ENCODE data around the gene RPS15A.

RPS15A gene

DNA sequence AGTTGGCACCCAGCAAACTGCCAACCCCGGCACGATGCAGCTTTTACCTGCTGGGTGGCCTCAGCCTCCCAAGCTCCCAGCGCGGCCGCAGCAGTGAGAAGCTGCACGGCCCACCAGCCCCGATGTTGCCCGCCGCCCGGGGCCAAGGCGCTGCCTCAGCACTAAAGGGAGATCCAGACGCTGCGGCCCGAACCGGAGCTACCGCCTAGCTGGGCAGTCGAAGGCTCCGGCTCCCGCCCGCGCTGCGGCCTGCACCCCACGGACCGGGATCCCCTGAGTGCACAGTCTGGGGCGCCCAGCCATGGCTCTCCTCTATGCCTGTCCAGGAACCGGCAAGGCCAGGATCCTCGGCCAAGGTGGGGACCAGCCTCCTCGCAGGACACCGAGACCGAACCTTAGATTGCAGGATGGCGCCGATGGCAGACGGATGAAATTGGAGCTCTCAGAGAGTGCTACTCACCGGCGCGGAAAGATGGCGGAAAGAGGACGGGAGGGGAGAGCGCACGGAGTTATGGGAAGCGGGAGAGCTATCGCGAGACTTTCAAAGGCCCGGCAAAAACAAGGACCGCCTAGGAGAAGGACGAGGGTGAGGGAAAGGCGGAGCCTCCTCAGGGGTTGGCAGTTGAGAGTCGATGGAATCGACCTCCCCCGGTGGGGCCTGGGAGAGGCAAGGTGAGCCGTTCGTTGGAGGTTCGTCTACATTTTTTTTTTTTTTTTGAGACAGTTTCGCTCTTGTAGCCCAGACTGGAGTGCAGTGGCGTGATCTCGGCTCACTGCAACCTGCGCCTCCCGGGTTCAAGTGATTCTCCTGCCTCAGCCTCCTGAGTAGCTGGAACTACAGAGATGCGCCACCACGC, at the start of gene RPS15A:
RPS15A (minus strand) TSS at position 485 of the 857 bp plus-strand sequence. CDS start 1,221 bp downstream, outside the sequence.
- no peaks in the 10 kb centered on the region for H3K27me3 Mint-ChIP-seq
- peak; percentile 97 for DNase-seq
- H3K4me1 Mint-ChIP-seq: peaks cover 55% of the 10 kb centered on the region
- H3K4me3 Mint-ChIP-seq: peak within 1 kb of the TSS; percentile 95
- no peaks in the 10 kb centered on the region for H3K9me3 Mint-ChIP-seq
- H3K36me3 Mint-ChIP-seq: peaks cover 85% of the 10 kb centered on the region
- H3K27ac Mint-ChIP-seq: peak within 1 kb of the TSS; percentile 95
- CTCF ChIA-PET: interaction anchor here (1.4 kb wide), 2 partner anchors 10 to 12 kb away, joined by 4 to 10 read pairs; partner anchors contain the start of gene ARL6IP1

DNA sequence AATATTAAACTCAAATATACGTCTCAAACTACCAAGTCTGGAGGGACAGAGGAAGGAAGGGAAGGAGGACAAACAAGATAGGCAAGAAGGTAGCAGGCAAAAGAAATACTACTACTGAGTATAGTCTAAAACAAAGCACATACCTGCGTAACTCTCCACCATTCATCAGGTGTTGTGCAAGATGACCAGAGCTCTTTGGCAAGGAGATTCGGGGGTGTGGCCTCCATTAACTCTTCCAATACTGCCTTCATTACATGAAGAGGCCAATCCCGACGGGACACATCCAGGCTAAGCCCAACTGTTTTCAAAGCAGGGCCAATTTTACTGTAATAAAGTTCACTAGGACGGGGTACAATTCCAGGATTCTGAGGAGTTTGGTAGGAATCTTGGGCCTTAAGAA, 49.4 kb upstream of the RPS15A start:
- Mint-ChIP-seq H3K27me3 (no peaks in the 10 kb centered on the region), H3K36me3 (peaks cover 70% of the 10 kb centered on the region), H3K4me3 (no peak overlapping the region), H3K27ac (no peak overlapping the region), H3K4me1 (no peaks in the 10 kb centered on the region), H3K9me3 (no peaks in the 10 kb centered on the region)
- DNase-seq: no peak
- CTCF ChIA-PET: no interaction called here

DNA sequence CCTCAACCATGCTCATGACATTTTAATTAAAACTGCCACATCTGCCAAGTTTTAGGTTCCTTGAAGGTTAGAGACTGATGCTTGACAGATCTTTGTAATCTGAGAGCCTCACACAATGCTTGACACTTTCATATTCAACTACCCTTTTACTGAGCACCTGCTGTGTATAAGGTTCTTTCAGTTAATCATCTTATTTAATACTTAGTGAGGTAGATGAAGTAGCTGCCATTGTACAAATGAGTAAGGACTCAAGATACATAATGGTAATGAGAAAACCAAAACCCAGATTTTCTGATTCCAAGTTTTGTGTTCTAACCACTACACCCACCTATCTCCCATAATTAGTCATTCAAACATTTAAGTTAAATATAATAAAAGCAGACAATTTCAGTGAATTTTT, 46.6 kb upstream of the RPS15A start:
- no peaks in the 10 kb centered on the region for H3K27me3 Mint-ChIP-seq
- H3K36me3 Mint-ChIP-seq: peaks cover 68% of the 10 kb centered on the region
- no peaks in the 10 kb centered on the region for H3K4me1 Mint-ChIP-seq
- CTCF ChIA-PET: interaction anchor here (1.1 kb wide), 1 partner anchor 9 kb away, joined by 3 read pairs; no protein-coding TSS in a partner anchor
- DNase-seq: no peak
- no peak overlapping the region for H3K4me3 Mint-ChIP-seq
- H3K9me3 Mint-ChIP-seq: no peaks in the 10 kb centered on the region
- H3K27ac Mint-ChIP-seq: peak overlapping the region; percentile 16

DNA sequence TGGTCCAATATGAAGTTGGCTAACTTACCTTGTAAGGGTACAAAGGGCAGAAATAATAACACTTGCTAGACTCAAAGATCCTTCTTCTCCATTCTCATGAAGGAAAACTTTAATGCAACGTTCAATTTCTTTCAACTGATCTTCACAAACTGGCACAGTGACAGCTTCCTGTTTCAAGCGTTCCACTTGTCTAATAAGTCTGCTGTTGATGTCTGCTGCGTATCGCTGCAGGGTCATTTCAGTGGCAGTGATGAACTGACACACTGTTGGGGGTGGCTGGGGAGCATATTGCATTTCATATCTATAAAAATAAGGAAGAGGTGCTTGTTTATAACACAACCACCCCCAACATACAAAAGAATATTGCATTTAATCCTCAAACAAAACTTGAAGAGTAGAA, 44.7 kb upstream of the RPS15A start:
- Mint-ChIP-seq H3K27me3 (no peaks in the 10 kb centered on the region), H3K36me3 (peaks cover 70% of the 10 kb centered on the region), H3K27ac (peak overlapping the region; percentile 77), H3K9me3 (no peaks in the 10 kb centered on the region), H3K4me3 (no peak overlapping the region), H3K4me1 (no peaks in the 10 kb centered on the region)
- CTCF ChIA-PET: interaction anchor here (1.3 kb wide), 1 partner anchor 35 kb away, joined by 3 read pairs; no protein-coding TSS in a partner anchor
- no peak for DNase-seq

DNA sequence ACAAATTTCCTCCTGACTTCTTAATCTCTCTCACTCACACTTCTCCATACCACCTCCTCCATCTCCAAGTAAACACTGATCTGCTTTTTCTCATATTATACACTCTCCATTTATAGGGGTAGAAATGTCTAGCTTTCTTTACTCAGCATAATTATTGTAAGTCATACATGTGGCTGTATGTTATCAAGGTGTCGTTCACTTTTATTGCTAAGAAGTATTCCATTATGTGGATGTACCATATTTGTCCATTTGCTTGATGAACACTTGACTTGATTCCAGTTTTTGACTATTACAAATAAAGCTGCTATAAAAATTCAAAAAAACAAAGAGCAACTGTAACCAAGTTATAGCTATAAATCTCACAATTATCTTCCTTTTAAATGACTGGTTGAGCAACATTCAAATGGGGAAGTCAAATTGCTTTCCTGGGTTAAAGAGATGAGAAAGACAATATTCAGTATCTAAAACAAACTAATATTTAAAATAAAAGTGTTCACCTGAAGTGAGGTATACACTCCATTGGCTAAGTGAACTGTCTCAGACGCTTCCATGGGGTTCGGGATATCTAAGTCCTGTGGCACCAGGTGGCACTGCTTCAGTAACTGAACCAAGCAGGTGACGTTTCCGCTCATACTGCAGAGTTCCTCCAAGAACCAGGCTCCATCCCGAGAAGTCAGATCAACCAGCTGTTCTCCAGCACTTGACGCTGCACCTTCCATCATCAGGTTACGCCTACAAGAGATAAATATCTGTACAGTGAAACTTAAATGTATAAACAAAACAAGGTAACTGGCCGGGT, 43.8 kb upstream of the RPS15A start:
- Mint-ChIP-seq H3K4me1 (no peaks in the 10 kb centered on the region), H3K9me3 (no peaks in the 10 kb centered on the region), H3K36me3 (peaks cover 73% of the 10 kb centered on the region), H3K27me3 (no peaks in the 10 kb centered on the region), H3K27ac (peak overlapping the region; percentile 77), H3K4me3 (no peak overlapping the region)
- no peak for DNase-seq
- CTCF ChIA-PET: interaction anchor here (1.3 kb wide), 1 partner anchor 34 kb away, joined by 3 read pairs; no protein-coding TSS in a partner anchor

DNA sequence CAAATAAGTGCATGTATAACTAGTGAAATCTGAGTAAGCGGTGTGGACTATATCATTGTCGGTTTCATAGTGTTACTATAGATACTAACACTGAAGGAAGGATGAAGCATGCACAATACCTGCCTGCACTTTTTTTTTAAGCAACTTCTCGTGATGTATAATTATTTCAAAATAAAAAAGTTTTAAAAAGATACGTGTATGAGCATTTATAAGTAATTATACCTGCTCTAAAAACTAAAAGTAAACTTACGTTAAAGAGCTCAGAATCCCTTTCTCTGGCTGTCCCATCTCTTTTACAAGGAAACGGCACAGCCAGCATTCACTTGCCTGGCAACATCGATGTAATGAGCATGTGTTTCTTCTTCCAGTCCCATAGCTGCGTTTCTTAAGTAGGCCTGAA, 42.5 kb upstream of the RPS15A start:
- no peaks in the 10 kb centered on the region for H3K9me3 Mint-ChIP-seq
- CTCF ChIA-PET: interaction anchor here (0.7 to 1.5 kb wide), 2 partner anchors 12 to 14 kb away, joined by 3 to 4 read pairs; no protein-coding TSS in a partner anchor
- H3K4me1 Mint-ChIP-seq: no peaks in the 10 kb centered on the region
- no peak for DNase-seq
- peaks cover 75% of the 10 kb centered on the region for H3K36me3 Mint-ChIP-seq
- no peaks in the 10 kb centered on the region for H3K27me3 Mint-ChIP-seq
- no peak overlapping the region for H3K27ac Mint-ChIP-seq
- H3K4me3 Mint-ChIP-seq: no peak overlapping the region

DNA sequence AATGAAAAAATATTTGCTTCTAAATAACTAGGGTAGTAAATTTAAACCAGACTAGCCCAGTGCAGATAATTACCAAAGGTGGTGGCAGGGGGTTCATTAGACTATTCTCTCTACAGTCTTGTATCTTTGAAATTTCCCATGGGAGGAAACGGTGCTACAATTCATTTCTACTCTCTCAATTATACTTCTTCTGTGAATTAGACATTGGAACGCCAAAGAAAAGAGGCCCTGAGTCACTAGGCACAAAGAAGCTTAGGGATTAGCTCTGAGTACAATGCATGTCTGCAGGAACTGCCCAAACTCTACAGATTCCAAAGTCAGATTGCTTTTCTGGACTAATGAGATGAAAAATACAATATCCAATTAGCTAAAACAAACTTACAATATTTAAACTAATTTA, 41.9 kb upstream of the RPS15A start:
- CTCF ChIA-PET: interaction anchor here (1.5 kb wide), 1 partner anchor 15 kb away, joined by 3 read pairs; no protein-coding TSS in a partner anchor
- DNase-seq: no peak
- peaks cover 73% of the 10 kb centered on the region for H3K36me3 Mint-ChIP-seq
- no peak overlapping the region for H3K27ac Mint-ChIP-seq
- no peaks in the 10 kb centered on the region for H3K27me3 Mint-ChIP-seq
- H3K4me1 Mint-ChIP-seq: no peaks in the 10 kb centered on the region
- H3K9me3 Mint-ChIP-seq: no peaks in the 10 kb centered on the region
- no peak overlapping the region for H3K4me3 Mint-ChIP-seq

DNA sequence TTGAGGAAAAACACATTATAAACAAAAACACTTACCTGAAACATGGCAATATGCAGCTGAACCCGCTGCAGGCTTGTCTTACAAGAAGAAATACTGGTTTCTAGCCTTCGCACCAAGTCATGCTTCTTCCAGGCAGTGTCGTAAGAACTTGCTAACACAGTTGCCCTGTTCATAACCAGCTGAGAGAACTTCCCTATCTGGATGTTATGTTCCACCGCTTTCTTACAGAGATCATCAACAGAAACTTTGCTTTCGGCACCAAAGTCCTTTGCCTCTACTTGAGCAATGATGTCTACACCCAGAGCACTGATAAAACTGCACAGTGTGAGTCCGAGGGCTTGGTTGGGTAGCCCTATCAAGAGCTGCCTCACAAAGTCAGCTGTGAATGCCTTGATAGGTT, 39.1 kb upstream of the RPS15A start:
- Mint-ChIP-seq H3K27ac (no peak overlapping the region), H3K4me1 (no peaks in the 10 kb centered on the region), H3K27me3 (no peaks in the 10 kb centered on the region), H3K9me3 (no peaks in the 10 kb centered on the region), H3K4me3 (no peak overlapping the region), H3K36me3 (peaks cover 52% of the 10 kb centered on the region)
- DNase-seq: no peak
- CTCF ChIA-PET: interaction anchor here (1.4 kb wide), 1 partner anchor 28 kb away, joined by 4 read pairs; the partner anchor contains the start of gene ARL6IP1

DNA sequence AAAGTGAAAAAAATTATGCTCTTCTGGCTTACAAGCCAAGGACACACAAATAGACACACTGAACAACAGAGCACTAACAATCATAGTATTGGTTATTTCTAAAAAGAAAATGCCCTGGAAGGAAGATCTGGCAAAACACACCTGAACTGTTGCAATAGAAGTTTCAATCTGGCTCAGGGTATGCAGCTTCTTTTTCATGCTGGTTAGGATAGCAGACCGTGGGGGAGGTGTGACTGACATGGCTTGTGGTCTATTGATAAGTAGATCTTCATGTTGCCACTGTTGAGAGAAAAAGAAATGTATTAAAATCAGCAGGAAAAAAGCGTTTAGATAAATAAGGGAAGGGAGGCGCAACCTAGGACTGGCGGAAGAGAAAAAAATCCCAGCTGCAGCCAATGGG, 37.8 kb upstream of the RPS15A start:
- no peak for DNase-seq
- no peaks in the 10 kb centered on the region for H3K9me3 Mint-ChIP-seq
- no peaks in the 10 kb centered on the region for H3K27me3 Mint-ChIP-seq
- peak overlapping the region; percentile 33 for H3K27ac Mint-ChIP-seq
- H3K4me1 Mint-ChIP-seq: no peaks in the 10 kb centered on the region
- CTCF ChIA-PET: interaction anchor here (1.0 kb wide), 2 partner anchors 8 to 24 kb away, joined by 3 read pairs; no protein-coding TSS in a partner anchor
- peaks cover 46% of the 10 kb centered on the region for H3K36me3 Mint-ChIP-seq
- no peak overlapping the region for H3K4me3 Mint-ChIP-seq

DNA sequence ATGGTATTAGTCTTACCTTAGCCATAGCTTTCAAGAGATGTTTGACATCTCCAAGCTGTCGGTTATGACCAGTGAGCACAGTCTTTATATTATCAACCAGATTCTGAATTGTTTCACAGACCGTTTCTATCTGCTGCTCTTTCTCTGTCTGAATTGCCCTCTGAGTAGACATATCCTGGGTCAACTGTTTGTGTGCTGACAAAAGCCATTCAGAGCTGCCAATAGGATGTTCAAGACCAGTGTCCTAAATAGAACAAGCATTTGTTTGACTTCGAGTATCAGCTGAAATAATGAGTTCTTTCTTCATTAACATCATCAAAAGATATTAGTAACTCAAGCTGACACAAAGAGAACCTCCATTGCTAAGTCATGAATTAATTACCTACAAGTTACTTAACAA, 26.2 kb upstream of the RPS15A start:
- H3K27me3 Mint-ChIP-seq: no peaks in the 10 kb centered on the region
- no peak for DNase-seq
- CTCF ChIA-PET: no interaction called here
- H3K4me1 Mint-ChIP-seq: peaks cover 16% of the 10 kb centered on the region
- no peaks in the 10 kb centered on the region for H3K9me3 Mint-ChIP-seq
- no peak overlapping the region for H3K4me3 Mint-ChIP-seq
- no peak overlapping the region for H3K27ac Mint-ChIP-seq
- peaks cover 46% of the 10 kb centered on the region for H3K36me3 Mint-ChIP-seq

DNA sequence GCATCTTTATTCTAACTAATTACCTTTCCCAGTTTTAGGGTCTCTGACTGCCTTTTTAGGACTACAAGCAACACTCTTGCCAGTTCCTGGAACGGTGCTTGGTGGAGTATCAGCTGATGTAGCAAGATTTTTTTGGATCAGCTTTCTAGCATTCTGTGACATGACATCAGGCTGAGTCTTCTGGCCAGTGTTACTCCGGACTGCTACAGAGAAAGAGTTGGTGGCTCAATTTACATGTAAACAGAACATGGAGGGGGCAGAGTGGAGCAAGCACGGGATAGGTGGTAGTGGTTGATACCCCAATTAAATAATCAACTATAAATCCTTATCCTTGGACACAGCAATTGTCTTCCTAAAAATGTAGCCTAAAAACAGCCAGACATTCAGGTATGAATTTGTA, 21.8 kb upstream of the RPS15A start:
- H3K4me3 Mint-ChIP-seq: no peak overlapping the region
- no peak for DNase-seq
- no peaks in the 10 kb centered on the region for H3K27me3 Mint-ChIP-seq
- CTCF ChIA-PET: no interaction called here
- no peak overlapping the region for H3K27ac Mint-ChIP-seq
- peaks cover 60% of the 10 kb centered on the region for H3K36me3 Mint-ChIP-seq
- H3K9me3 Mint-ChIP-seq: no peaks in the 10 kb centered on the region
- H3K4me1 Mint-ChIP-seq: no peaks in the 10 kb centered on the region

DNA sequence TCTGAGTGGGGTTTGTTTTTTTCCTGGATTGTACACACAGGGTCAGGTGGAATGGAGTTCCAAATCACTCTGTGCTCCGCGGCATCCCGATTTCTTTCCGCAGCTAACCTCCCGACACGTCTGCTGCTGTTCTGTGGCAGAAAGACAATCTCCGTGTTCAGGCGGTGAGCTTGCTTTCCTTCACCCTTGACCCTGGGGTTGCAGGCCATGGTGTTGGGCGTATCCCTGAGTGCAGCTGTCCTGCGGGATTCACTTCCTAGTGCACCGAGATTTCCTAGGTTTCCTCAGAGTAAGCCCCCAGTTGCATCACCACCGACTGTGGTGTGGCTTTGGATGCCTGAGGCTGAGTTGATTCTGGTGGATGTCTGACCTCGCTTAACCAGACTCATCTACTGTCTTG, 19.0 kb upstream of the RPS15A start:
- CTCF ChIA-PET: no interaction called here
- Mint-ChIP-seq H3K4me1 (peaks cover 19% of the 10 kb centered on the region), H3K27me3 (no peaks in the 10 kb centered on the region), H3K27ac (peak overlapping the region; percentile 11), H3K4me3 (no peak overlapping the region), H3K9me3 (no peaks in the 10 kb centered on the region), H3K36me3 (peaks cover 62% of the 10 kb centered on the region)
- no peak for DNase-seq

DNA sequence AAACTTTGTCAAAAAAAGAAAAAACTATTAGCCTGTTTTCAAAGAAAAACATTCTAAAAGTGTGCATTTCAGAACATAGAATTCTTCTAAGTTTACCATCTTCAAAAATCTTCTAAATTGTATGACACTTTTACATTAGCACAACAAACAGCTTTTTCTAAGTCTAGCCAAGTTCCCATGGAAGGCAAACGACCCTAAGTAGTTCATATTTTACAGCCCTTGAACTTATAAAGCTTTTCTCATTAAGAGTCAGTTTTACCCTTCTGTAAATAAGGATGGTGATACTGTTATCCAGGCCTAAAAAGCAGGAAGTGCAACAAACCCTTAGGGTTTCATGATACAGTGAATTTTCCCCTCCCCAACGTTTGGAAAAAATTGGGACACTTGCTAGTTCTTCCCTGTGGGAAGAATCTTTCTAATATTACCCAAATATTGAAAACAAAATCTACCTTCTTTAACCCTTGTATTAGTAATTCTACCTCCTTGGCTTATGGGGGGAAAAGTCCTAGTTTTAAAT, 15.2 kb upstream of the RPS15A start:
- DNase-seq: no peak
- Mint-ChIP-seq H3K36me3 (peaks cover 55% of the 10 kb centered on the region), H3K4me1 (peaks cover 42% of the 10 kb centered on the region), H3K9me3 (no peaks in the 10 kb centered on the region), H3K4me3 (no peak overlapping the region), H3K27ac (peak overlapping the region; percentile 88), H3K27me3 (peaks cover 8% of the 10 kb centered on the region)
- CTCF ChIA-PET: interaction anchor here (0.5 kb wide), 1 partner anchor 972 kb away, joined by 3 read pairs; no protein-coding TSS in a partner anchor

DNA sequence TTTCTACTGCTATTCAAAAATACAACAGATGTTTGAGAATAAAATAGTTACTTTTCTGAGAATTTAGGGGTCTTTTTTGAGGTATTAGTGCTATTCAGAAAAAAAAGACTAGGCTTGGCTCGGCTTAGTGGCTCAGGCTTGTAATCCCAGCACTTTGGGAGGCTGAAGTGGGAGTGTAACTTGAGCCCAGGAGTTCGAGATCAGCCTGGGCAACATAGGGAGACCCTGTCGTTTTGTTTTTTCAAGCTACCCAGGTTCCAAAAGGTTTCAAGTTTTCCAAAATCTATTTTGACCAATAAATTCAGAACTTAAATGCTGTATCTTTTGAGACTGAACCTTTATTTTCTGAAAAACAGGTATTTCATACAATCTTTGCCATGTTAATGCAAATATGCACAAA, 14.4 kb upstream of the RPS15A start:
- Mint-ChIP-seq H3K27me3 (peaks cover 8% of the 10 kb centered on the region), H3K4me1 (peaks cover 50% of the 10 kb centered on the region), H3K27ac (peak overlapping the region; percentile 88), H3K4me3 (no peak overlapping the region), H3K36me3 (peaks cover 55% of the 10 kb centered on the region), H3K9me3 (no peaks in the 10 kb centered on the region)
- DNase-seq: no peak
- CTCF ChIA-PET: interaction anchor here (0.5 to 1.2 kb wide), 4 partner anchors 24 to 971 kb away, joined by 3 to 5 read pairs (median 3); no protein-coding TSS in a partner anchor
